Neuronal stem cell (in vitro differentiated cells): ENCODE measurements around the gene VAPB.
"Not testable (repeated sequence)": the region's sequence is repeated elsewhere in the genome, so short reads cannot be mapped to it uniquely, and the experiment has no call there.

ENCODE experiments used
- DNase-seq: peaks from one replicate; pipeline ENCODE4 v3.0.0-alpha.2; 2013; ENCODE audit warnings: low spot score
- H2AFZ ChIP-seq: one replicate; pipeline ENCODE4 v1.6.1; 2013; ENCODE audit warnings: mild to moderate bottlenecking, low read length, inconsistent platforms
- H2AK5ac ChIP-seq: 2 replicates; pipeline ENCODE4 v1.6.1; 2013; ENCODE audit warnings: low read depth, mild to moderate bottlenecking, inconsistent platforms, low read length, moderate library complexity, mixed read lengths
- H2BK120ac ChIP-seq: 2 replicates; pipeline ENCODE4 v1.6.1; 2013; ENCODE audit warnings: low read depth, mild to moderate bottlenecking, inconsistent platforms, low read length, moderate library complexity, mixed read lengths
- H2BK12ac ChIP-seq: one replicate; pipeline ENCODE4 v1.6.1; 2013; ENCODE audit warnings: low read length, inconsistent platforms
- H2BK15ac ChIP-seq: 2 replicates; pipeline ENCODE4 v1.6.1; 2013; ENCODE audit warnings: mild to moderate bottlenecking, low read length, inconsistent platforms, mixed read lengths
- H2BK5ac ChIP-seq: one replicate; pipeline ENCODE4 v1.6.1; 2013; ENCODE audit warnings: inconsistent platforms, mild to moderate bottlenecking, low read length, moderate library complexity
- H3K14ac ChIP-seq: one replicate; pipeline ENCODE4 v1.6.1; 2013; ENCODE audit warnings: low read length, inconsistent platforms
- H3K18ac ChIP-seq: 2 replicates; pipeline ENCODE4 v1.6.1; 2013; ENCODE audit warnings: low read length, inconsistent platforms
- H3K23ac ChIP-seq: 2 replicates; pipeline ENCODE4 v1.6.1; 2013; ENCODE audit warnings: low read depth, mild to moderate bottlenecking, mixed read lengths, low read length, inconsistent platforms; ENCODE audit not compliant: poor library complexity
- H3K27ac ChIP-seq: replicated peaks from 3 replicates; pipeline ENCODE4 v1.5.1; 2013; ENCODE audit warnings: low read length, inconsistent platforms
- H3K27me3 ChIP-seq, 3 experiments: 2 replicates each; pipeline ENCODE4 v1.6.1; 2013; ENCODE audit warnings: low read length in 3 of 3, mild to moderate bottlenecking in 2 of 3, inconsistent platforms in 1 of 3, low read depth in 1 of 3, mixed read lengths in 1 of 3, moderate library complexity in 1 of 3; ENCODE audit not compliant: control insufficient read depth in 3 of 3, insufficient read depth in 3 of 3
- H3K36me3 ChIP-seq, 2 donors: replicated peaks in 1 of 2; 2 replicates each; pipeline ENCODE4 v1.6.1; 2013; ENCODE audit warnings: low read length in 2 of 2; ENCODE audit not compliant: control insufficient read depth in 2 of 2, insufficient read depth in 2 of 2
- H3K4ac ChIP-seq: 2 replicates; pipeline ENCODE4 v1.6.1; 2013; ENCODE audit warnings: inconsistent platforms, mild to moderate bottlenecking, low read length, moderate library complexity
- H3K4me1 ChIP-seq, 2 donors: 1 replicate in 1 of 2; 2 replicates in 1 of 2; pipeline ENCODE4 v1.6.1; 2013; ENCODE audit warnings: low read length in 2 of 2, low read depth in 1 of 2; ENCODE audit not compliant: control insufficient read depth in 2 of 2, insufficient read depth in 1 of 2
- H3K4me2 ChIP-seq: one replicate; pipeline ENCODE4 v1.6.1; 2013; ENCODE audit warnings: mild to moderate bottlenecking, low read length, inconsistent platforms; ENCODE audit not compliant: insufficient read depth, poor library complexity, severe bottlenecking
- H3K4me3 ChIP-seq, 2 donors: 2 replicates each; pipeline ENCODE4 v1.5.1; 2013; ENCODE audit warnings: low read length in 2 of 2, mild to moderate bottlenecking in 2 of 2, inconsistent platforms in 1 of 2, moderate library complexity in 1 of 2
- H3K79me1 ChIP-seq: one replicate; pipeline ENCODE4 v1.6.1; 2013; ENCODE audit warnings: low read depth, mild to moderate bottlenecking, inconsistent platforms, low read length, moderate library complexity
- H3K9ac ChIP-seq: one replicate; pipeline ENCODE4 v1.6.1; 2013; ENCODE audit warnings: mild to moderate bottlenecking, low read depth, low read length, inconsistent platforms; ENCODE audit not compliant: poor library complexity
- H3K9me3 ChIP-seq, 2 donors: replicated peaks in 1 of 2; 2 replicates each; pipeline versions ENCODE3 to v1.6.1; 2013; ENCODE audit warnings: low read length in 2 of 2, mild to moderate bottlenecking in 2 of 2, inconsistent platforms in 1 of 2, low read depth in 1 of 2, mixed read lengths in 1 of 2, moderate library complexity in 1 of 2; ENCODE audit not compliant: control insufficient read depth in 2 of 2, insufficient read depth in 1 of 2
- H4K8ac ChIP-seq: one replicate; pipeline ENCODE4 v1.6.1; 2013; ENCODE audit warnings: low read depth, mild to moderate bottlenecking, inconsistent platforms, low read length, moderate library complexity
- H4K91ac ChIP-seq: one replicate; pipeline ENCODE4 v1.6.1; 2013; ENCODE audit warnings: low read length, low read depth, mild to moderate bottlenecking, inconsistent platforms; ENCODE audit not compliant: poor library complexity
- WGBS, 2 donors: extraction: QIAGEN DNeasy Blood & Tissue Kit; methylation state at CpG; one replicate each; pipeline ENCODE4 v1.1.7; 2013; ENCODE audit warnings: missing lambda C conversion rate in 2 of 2, mixed read lengths in 1 of 2; ENCODE audit not compliant: insufficient read length in 2 of 2, insufficient replicate concordance in 1 of 2; ENCODE audit errors: extremely low coverage in 2 of 2; 5-methylcytosine and 5-hydroxymethylcytosine counted together

VAPB gene

GRCh38 chr20:58420798-58421496, 31.9 kb downstream of the VAPB start:
- WGBS, 2 donors = no CpG with 5 or more reads among the region's 5 CpGs
- Histone ChIP-seq H3K27ac (no peak overlapping the region), H4K8ac (no peak overlapping the region), H2AFZ (no peak overlapping the region), H2BK120ac (no peak overlapping the region), H3K14ac (no peak overlapping the region), H3K4me2 (no peak overlapping the region), H3K4ac (no peak overlapping the region), H2BK15ac (no peak overlapping the region), H4K91ac (no peak overlapping the region), H3K27me3 (no peaks in the 10 kb centered on the region), H3K18ac (no peak overlapping the region), H3K4me3 (no peak overlapping the region), H3K4me1 (peaks cover 0 to 7% of the 10 kb centered on the region in 2 donors), H2AK5ac (no peak overlapping the region), H2BK5ac (no peak overlapping the region), H3K9ac (no peak overlapping the region), H2BK12ac (no peak overlapping the region), H3K79me1 (peaks cover 7% of the 10 kb centered on the region), H3K9me3 (no peaks in the 10 kb centered on the region), H3K36me3 (peaks cover 3 to 78% of the 10 kb centered on the region in 2 donors), H3K23ac (no peak overlapping the region)
- DNase-seq = no peak

- peaks cover 0 to 4% of the 10 kb centered on the region in 2 donors for H3K9me3 ChIP-seq
- no peak overlapping the region for H2BK12ac ChIP-seq
- H2BK5ac ChIP-seq = no peak overlapping the region
- no peaks in the 10 kb centered on the region for H3K27me3 ChIP-seq
- DNase-seq = no peak
- H2BK120ac ChIP-seq = no peak overlapping the region
- no peak overlapping the region for H3K14ac ChIP-seq
- H2BK15ac ChIP-seq = no peak overlapping the region
- no CpG with 5 or more reads among the region's 1 CpG for WGBS, 2 donors
- no peak overlapping the region for H4K91ac ChIP-seq
- H3K23ac ChIP-seq = no peak overlapping the region
- H3K9ac ChIP-seq = no peak overlapping the region
- H3K4ac ChIP-seq = no peak overlapping the region
- peaks cover 0 to 7% of the 10 kb centered on the region in 2 donors for H3K4me1 ChIP-seq
- no peak overlapping the region for H3K4me2 ChIP-seq
- no peak overlapping the region for H2AK5ac ChIP-seq
- no peak overlapping the region for H3K27ac ChIP-seq
- H2AFZ ChIP-seq = no peak overlapping the region
- H3K18ac ChIP-seq = no peak overlapping the region
- H4K8ac ChIP-seq = no peak overlapping the region
- H3K79me1 ChIP-seq = peaks cover 7% of the 10 kb centered on the region
- no peak overlapping the region for H3K4me3 ChIP-seq
- peaks cover 3 to 83% of the 10 kb centered on the region in 2 donors for H3K36me3 ChIP-seq
These were observed 32.4 kb downstream of the VAPB start for GRCh38 chr20:58421497-58421850.

GRCh38 chr20:58424218-58424969, 35.4 kb downstream of the VAPB start:
- Histone ChIP-seq H2AK5ac (no peak overlapping the region), H3K23ac (no peak overlapping the region), H3K27me3 (no peaks in the 10 kb centered on the region), H3K14ac (no peak overlapping the region), H3K9ac (no peak overlapping the region), H2AFZ (no peak overlapping the region), H3K4me2 (no peak overlapping the region), H3K4me1 (peaks cover 0 to 7% of the 10 kb centered on the region in 2 donors), H3K79me1 (peaks cover 5% of the 10 kb centered on the region), H4K91ac (no peak overlapping the region), H2BK5ac (no peak overlapping the region), H2BK120ac (no peak overlapping the region), H3K36me3 (peaks cover 3 to 73% of the 10 kb centered on the region in 2 donors), H4K8ac (no peak overlapping the region), H3K4me3 (no peak overlapping the region), H2BK15ac (no peak overlapping the region), H3K18ac (no peak overlapping the region), H3K4ac (no peak overlapping the region), H3K27ac (no peak overlapping the region), H2BK12ac (no peak overlapping the region), H3K9me3 (peaks cover 1 to 21% of the 10 kb centered on the region in 2 donors)
- WGBS, 2 donors = no CpG with 5 or more reads among the region's 6 CpGs
- DNase-seq = peak; percentile 1

GRCh38 chr20:58427571-58427970, 38.5 kb downstream of the VAPB start:
- H2BK5ac ChIP-seq, H3K9ac ChIP-seq, H2BK120ac ChIP-seq, H2BK12ac ChIP-seq, H2BK15ac ChIP-seq, H4K8ac ChIP-seq, H3K18ac ChIP-seq, H4K91ac ChIP-seq, H3K4me2 ChIP-seq, DNase-seq, H3K27ac ChIP-seq, H3K4ac ChIP-seq, H3K27me3 ChIP-seq, H3K4me1 ChIP-seq, H2AK5ac ChIP-seq, H3K14ac ChIP-seq, H3K23ac ChIP-seq, H2AFZ ChIP-seq, H3K79me1 ChIP-seq, H3K4me3 ChIP-seq: not testable (repeated sequence)
- peaks cover 1 to 21% of the 10 kb centered on the region in 2 donors for H3K9me3 ChIP-seq
- no CpG with 5 or more reads among the region's 3 CpGs for WGBS, 2 donors
- peaks cover 2 to 64% of the 10 kb centered on the region in 2 donors for H3K36me3 ChIP-seq
